ENCODE data around the gene TBC1D19.
"Not testable (repeated sequence)": the region's sequence is repeated elsewhere in the genome, so short reads cannot be mapped to it uniquely, and the experiment has no call there.

Gene TBC1D19

GRCh38 chr4:26601204-26601603, 17.3 kb downstream of the TBC1D19 start:
- no peak for DNase-seq (ENCODE audit: low read depth)

- DNase-seq (ENCODE audit: low read depth): no peak
These were observed 23.9 kb downstream of the TBC1D19 start for GRCh38 chr4:26607776-26608175.

GRCh38 chr4:26609391-26609790, 25.5 kb downstream of the TBC1D19 start:
- DNase-seq (ENCODE audit: low read depth): no peak

GRCh38 chr4:26609868-26610267, 26.0 kb downstream of the TBC1D19 start:
- DNase-seq (ENCODE audit: low read depth): no peak

- DNase-seq (ENCODE audit: low read depth): no peak
These were observed 27.5 kb downstream of the TBC1D19 start for GRCh38 chr4:26611372-26611771.

- no peak for DNase-seq (ENCODE audit: low read depth)
These were observed 28.0 kb downstream of the TBC1D19 start for GRCh38 chr4:26611885-26612284.

- no peak for DNase-seq (ENCODE audit: low read depth)
These were observed 29.4 kb downstream of the TBC1D19 start for GRCh38 chr4:26613237-26613636.

- no peak for DNase-seq (ENCODE audit: low read depth)
These were observed 29.9 kb downstream of the TBC1D19 start for GRCh38 chr4:26613735-26614134.

GRCh38 chr4:26619784-26620183, 35.9 kb downstream of the TBC1D19 start:
- no peak for DNase-seq (ENCODE audit: low read depth)

- DNase-seq (ENCODE audit: low read depth): no peak
These were observed 37.5 kb downstream of the TBC1D19 start for GRCh38 chr4:26621366-26621765.

GRCh38 chr4:26622913-26623312, 39.0 kb downstream of the TBC1D19 start:
- DNase-seq (ENCODE audit: low read depth): no peak

GRCh38 chr4:26626658-26627057, 42.8 kb downstream of the TBC1D19 start:
- not testable (repeated sequence) for DNase-seq (ENCODE audit: low read depth)

GRCh38 chr4:26632916-26633315, 49.0 kb downstream of the TBC1D19 start:
- no peak for DNase-seq (ENCODE audit: low read depth)

- DNase-seq (ENCODE audit: low read depth): no peak
These were observed 50.4 kb downstream of the TBC1D19 start for GRCh38 chr4:26634237-26634636.

GRCh38 chr4:26636458-26636857, 52.6 kb downstream of the TBC1D19 start:
- no peak for DNase-seq (ENCODE audit: low read depth)

- DNase-seq (ENCODE audit: low read depth): not testable (repeated sequence)
These were observed 56.8 kb downstream of the TBC1D19 start for GRCh38 chr4:26640639-26641038.

- no peak for DNase-seq (ENCODE audit: low read depth)
These were observed 63.8 kb downstream of the TBC1D19 start for GRCh38 chr4:26647523-26648224.

- no peak for DNase-seq (ENCODE audit: low read depth)
These were observed 64.4 kb downstream of the TBC1D19 start for GRCh38 chr4:26648260-26648659.

- DNase-seq (ENCODE audit: low read depth): no peak
These were observed 76.4 kb downstream of the TBC1D19 start for GRCh38 chr4:26660261-26660660.

GRCh38 chr4:26663888-26664287, 80.0 kb downstream of the TBC1D19 start:
- no peak for DNase-seq (ENCODE audit: low read depth)

GRCh38 chr4:26670903-26671537, 87.1 kb downstream of the TBC1D19 start:
- no peak for DNase-seq (ENCODE audit: low read depth)

GRCh38 chr4:26679040-26679695, 95.3 kb downstream of the TBC1D19 start:
- DNase-seq (ENCODE audit: low read depth): not testable (repeated sequence)

- no peak for DNase-seq (ENCODE audit: low read depth)
These were observed 98.6 kb downstream of the TBC1D19 start for GRCh38 chr4:26682436-26682835.

Measured in activated T-helper 9 cell treated with anti-CD3 and anti-CD28 coated beads, Interleukin-2, amount 50 U/mL, for 16 hours (primary cell).